Upper lobe of left lung (tissue), 6 donors: ENCODE measurements around the gene RAB44. TPM values are rescaled to one million over a fixed set of nuclear protein-coding genes. Genes with fewer than 3 reads are reported as not detected.
A peak's percentile ranks its signal among the peaks of the same experiment; 100 is the strongest.

Experiments used
- ATAC-seq, 2 donors: fragments of 200-7000 bp; cut with Tn5 transposase; one replicate each; pipeline ENCODE4 v1.9.1; 2022; ENCODE audit warnings: mild to moderate bottlenecking in 2 of 2, moderate library complexity in 2 of 2; ENCODE audit not compliant: low FRiP score in 2 of 2
- DNase-seq, 2 donors: peaks; one replicate each; pipeline ENCODE4 v3.0.0-alpha.2; 2019 to 2020
- H3K27ac ChIP-seq, 4 donors: fragments of 200-600 bp; sonication (generic); one replicate each; pipeline ENCODE4 v1.5.1; 2016 to 2019
- H3K27me3 ChIP-seq, 4 donors: fragments of 200-600 bp; sonication (generic); one replicate each; pipeline ENCODE4 v1.5.1; 2017 to 2019
- H3K36me3 ChIP-seq, 4 donors: fragments of 200-600 bp; sonication (generic); one replicate each; pipeline ENCODE4 v1.5.1; 2016 to 2019
- H3K4me1 ChIP-seq, 4 donors: fragments of 200-600 bp; sonication (generic); one replicate each; pipeline ENCODE4 v1.5.1; 2018 to 2019
- H3K4me3 ChIP-seq, 4 donors: fragments of 200-600 bp; sonication (generic); one replicate each; pipeline ENCODE4 v1.5.1; 2017 to 2019; ENCODE audit warnings: mild to moderate bottlenecking in 2 of 4, moderate library complexity in 1 of 4
- H3K9me3 ChIP-seq, 4 donors: fragments of 200-600 bp; sonication (generic); one replicate each; pipeline ENCODE4 v1.5.1; 2018 to 2019
- EP300 ChIP-seq, 4 donors: sonication (generic); formaldehyde crosslinking; IDR thresholded peaks; one replicate each; pipeline ENCODE4 v1.5.1; 2017; ENCODE audit warnings: antibody characterized with exemption in 4 of 4, control low read depth in 2 of 4
- POLR2A ChIP-seq, 4 donors: fragments of 450-650 bp; IDR thresholded peaks; one replicate each; pipeline ENCODE4 v1.5.1; 2016 to 2017; ENCODE audit warnings: antibody characterized with exemption in 4 of 4, mild to moderate bottlenecking in 2 of 4
- POLR2AphosphoS5 ChIP-seq, 2 donors: sonication (generic); formaldehyde crosslinking; IDR thresholded peaks; one replicate each; pipeline ENCODE4 v1.5.1; 2017; ENCODE audit warnings: antibody characterized with exemption in 2 of 2
- WGBS, 2 donors: methylation state at CpG; one replicate each; pipeline ENCODE4 v1.1.5; 2017 to 2018; 5-methylcytosine and 5-hydroxymethylcytosine counted together
- total RNA-seq, 6 donors: library from RNA; depleted of rRNA in 4 of 6; stranded (reverse); fragments of >200 nt in 4 of 6; gene quantifications; one replicate each; pipeline versions ENCODE4 v1.1.0 to v1.2.1, GENCODE V29; 2016 to 2021
- TF ChIP-seq, protein P1 (sequence below), 6 experiments: fragments of 450-650 bp in 4 of 6; fragments of 200-600 bp in 2 of 6; sonication (generic) in 2 of 6; IDR thresholded peaks; one replicate each; pipeline ENCODE4 v1.5.1; 2016 to 2019; ENCODE audit warnings: antibody characterized with exemption in 6 of 6
- donor health status: DM: no; HTN: no; CAD: no; lungs with moderate emphysema.
- donor health status: DM: no; HTN: yes; CAD: no; lungs with severe emphysema.

RAB44 gene
- total RNA-seq, 6 donors from 2014 or later, result 0.20 to 3.1 (median 1.2) TPM

DNA sequence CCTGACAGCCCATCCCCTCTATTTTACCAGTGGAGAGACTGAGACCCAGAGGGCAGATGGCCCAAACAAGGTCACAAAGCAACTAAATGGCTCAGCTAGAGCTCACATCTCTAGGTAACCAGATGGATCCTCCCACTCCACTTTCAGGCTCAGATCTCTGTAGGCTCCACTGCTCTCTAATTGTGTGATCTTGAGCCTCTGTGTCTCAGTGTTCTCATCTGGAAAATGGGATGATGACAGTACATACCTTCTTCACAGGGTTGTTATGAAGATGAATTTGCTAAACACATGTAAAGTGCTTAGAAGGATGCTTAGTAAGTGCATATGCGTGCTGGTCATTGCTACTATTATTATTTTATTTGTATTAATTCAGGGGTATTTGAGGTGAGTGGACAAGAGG, 40.5 kb downstream of the RAB44 start:
- DNase-seq (no peak), ATAC-seq (no peak)
- H3K9me3 ChIP-seq, result no peaks in the 10 kb centered on the region
- no peak for TF ChIP-seq POLR2AphosphoS5 (IDR thresholded peaks at IDR 0.05)
- no peak for TF ChIP-seq POLR2A (IDR thresholded peaks at IDR 0.05)
- TF ChIP-seq, protein P1, sequence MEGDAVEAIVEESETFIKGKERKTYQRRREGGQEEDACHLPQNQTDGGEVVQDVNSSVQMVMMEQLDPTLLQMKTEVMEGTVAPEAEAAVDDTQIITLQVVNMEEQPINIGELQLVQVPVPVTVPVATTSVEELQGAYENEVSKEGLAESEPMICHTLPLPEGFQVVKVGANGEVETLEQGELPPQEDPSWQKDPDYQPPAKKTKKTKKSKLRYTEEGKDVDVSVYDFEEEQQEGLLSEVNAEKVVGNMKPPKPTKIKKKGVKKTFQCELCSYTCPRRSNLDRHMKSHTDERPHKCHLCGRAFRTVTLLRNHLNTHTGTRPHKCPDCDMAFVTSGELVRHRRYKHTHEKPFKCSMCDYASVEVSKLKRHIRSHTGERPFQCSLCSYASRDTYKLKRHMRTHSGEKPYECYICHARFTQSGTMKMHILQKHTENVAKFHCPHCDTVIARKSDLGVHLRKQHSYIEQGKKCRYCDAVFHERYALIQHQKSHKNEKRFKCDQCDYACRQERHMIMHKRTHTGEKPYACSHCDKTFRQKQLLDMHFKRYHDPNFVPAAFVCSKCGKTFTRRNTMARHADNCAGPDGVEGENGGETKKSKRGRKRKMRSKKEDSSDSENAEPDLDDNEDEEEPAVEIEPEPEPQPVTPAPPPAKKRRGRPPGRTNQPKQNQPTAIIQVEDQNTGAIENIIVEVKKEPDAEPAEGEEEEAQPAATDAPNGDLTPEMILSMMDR (IDR thresholded peaks at IDR 0.05), result no peak
- TF ChIP-seq EP300 (IDR thresholded peaks at IDR 0.05), result no peak
- H3K4me3 ChIP-seq, result no peak overlapping the region
- H3K4me1 ChIP-seq, result peaks cover 16 to 24% (median 20%) of the 10 kb centered on the region in 4 donors
- H3K27me3 ChIP-seq, result no peaks in the 10 kb centered on the region
- no peak overlapping the region for H3K27ac ChIP-seq
- 88 to 92% methylated on average over 1 of the region's 1 CpG for WGBS, 2 donors
- H3K36me3 ChIP-seq, result no peaks in the 10 kb centered on the region

DNA sequence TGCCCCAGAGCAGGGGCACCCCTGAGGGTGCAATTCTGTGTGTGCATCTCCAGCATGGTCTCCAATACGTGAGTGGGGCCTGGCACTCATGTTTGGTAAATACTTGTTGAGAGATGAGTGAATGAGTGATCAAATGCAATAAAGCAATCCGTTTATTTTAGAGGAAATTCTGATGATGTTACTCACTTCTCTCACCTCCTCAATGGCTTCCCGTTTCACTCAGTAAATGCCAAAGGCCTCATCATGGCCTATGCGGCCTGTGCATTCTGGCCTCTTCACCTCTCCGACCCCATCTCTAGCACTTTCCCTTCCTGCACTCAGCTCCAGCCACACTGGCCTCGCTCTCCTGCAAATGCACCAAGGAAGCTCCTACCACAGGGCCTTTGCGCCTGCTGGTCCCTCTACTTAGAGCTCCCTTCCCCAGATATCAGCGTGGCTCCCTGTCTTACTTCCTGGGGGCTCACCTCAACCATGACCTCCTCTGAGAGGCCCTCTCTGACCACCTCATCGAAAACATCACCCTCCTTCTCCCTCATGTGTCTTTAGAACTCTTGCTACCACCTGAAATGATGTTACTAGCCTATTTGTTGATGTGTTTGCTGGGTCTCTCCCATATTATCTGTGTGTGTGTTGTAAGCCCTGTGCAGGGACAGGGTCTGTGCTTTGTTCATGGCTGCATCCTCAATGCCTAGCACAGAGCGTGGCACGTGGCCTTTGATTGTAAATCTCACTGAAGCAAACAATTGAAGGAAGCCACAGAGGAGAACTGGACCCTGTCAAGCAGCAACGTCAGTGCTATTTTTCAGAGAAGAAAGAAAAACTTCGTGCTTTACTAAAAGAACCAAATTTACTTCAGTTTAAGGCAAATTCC, 42.6 kb downstream of the RAB44 start:
- Histone ChIP-seq H3K4me1 (peaks cover 9 to 15% (median 10%) of the 10 kb centered on the region in 4 donors), H3K36me3 (no peaks in the 10 kb centered on the region), H3K27ac (no peak overlapping the region), H3K9me3 (no peaks in the 10 kb centered on the region), H3K4me3 (no peak overlapping the region), H3K27me3 (no peaks in the 10 kb centered on the region)
- DNase-seq (no peak), ATAC-seq (no peak)
- TF ChIP-seq, protein P1 (IDR thresholded peaks at IDR 0.05), result no peak
- no peak for TF ChIP-seq POLR2AphosphoS5 (IDR thresholded peaks at IDR 0.05)
- no peak for TF ChIP-seq EP300 (IDR thresholded peaks at IDR 0.05)
- no peak for TF ChIP-seq POLR2A (IDR thresholded peaks at IDR 0.05)
- WGBS, 2 donors, result 70 to 72% methylated on average over 13 of the region's 13 CpGs

DNA sequence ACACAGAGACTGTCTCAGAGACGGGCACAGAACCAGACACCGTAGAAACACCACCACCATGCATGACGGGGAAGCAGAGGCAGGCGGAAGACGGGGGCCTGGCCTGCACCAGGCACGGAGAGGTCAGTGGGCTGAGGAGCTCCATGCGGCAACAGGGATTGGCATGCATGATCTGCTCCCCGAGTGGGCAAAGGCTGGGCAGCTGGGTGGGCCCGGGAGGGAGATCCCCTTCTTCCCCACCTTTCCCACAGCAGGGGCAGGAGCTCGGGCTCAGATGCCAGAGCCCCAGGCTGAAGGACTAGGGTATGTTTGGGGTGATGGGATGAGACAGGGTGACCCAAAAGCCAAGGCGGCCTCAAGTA, 43.2 kb downstream of the RAB44 start:
- 84 to 92% methylated on average over 10 to 11 of the region's 11 CpGs for WGBS, 2 donors
- H3K4me1 ChIP-seq, result peaks cover 3 to 9% (median 4%) of the 10 kb centered on the region in 4 donors

DNA sequence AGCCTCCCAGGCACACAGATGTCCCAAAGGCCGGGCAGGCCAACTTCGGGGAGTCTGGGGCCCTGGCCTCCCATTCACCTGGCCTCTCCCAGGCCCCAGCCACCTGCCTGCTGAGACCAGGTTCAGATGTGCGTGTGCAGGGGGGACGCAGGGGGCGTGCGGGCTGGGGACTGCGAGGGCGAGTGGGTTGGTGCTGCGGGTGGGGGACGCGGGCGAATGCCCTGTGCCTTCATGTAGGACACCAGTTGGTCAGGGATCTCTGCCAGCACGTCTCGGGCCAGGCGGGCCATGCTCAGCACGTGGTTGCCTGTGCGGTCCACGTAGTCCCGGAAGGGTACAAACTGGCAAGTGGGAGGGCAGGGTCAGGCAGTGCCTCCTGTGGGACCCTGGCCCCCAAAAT, 44.5 kb downstream of the RAB44 start:
- ATAC-seq (no peak), DNase-seq (peak in 1 of 2 donors; percentile 80)
- no peaks in the 10 kb centered on the region for H3K9me3 ChIP-seq
- 94% methylated on average over 19 of the region's 19 CpGs; no CpG with 5 or more reads in 1 of the 2 donors for WGBS, 2 donors
- H3K4me1 ChIP-seq, result no peaks in the 10 kb centered on the region
- H3K4me3 ChIP-seq, result no peak overlapping the region
- no peak overlapping the region for H3K27ac ChIP-seq
- TF ChIP-seq EP300 (IDR thresholded peaks at IDR 0.05) (no peak), POLR2AphosphoS5 (IDR thresholded peaks at IDR 0.05) (no peak), POLR2A (IDR thresholded peaks at IDR 0.05) (no peak)
- TF ChIP-seq, protein P1 (IDR thresholded peaks at IDR 0.05), result no peak
- no peaks in the 10 kb centered on the region for H3K36me3 ChIP-seq
- no peaks in the 10 kb centered on the region for H3K27me3 ChIP-seq

More for the DNA sequence above, 43.2 kb downstream of the RAB44 start:
- ATAC-seq, result no peak
- Histone ChIP-seq H3K4me3 (no peak overlapping the region), H3K27ac (no peak overlapping the region), H3K27me3 (no peaks in the 10 kb centered on the region), H3K36me3 (no peaks in the 10 kb centered on the region), H3K9me3 (no peaks in the 10 kb centered on the region)
- TF ChIP-seq, protein P1 (IDR thresholded peaks at IDR 0.05), result no peak
- TF ChIP-seq EP300 (IDR thresholded peaks at IDR 0.05) (no peak), POLR2A (IDR thresholded peaks at IDR 0.05) (no peak), POLR2AphosphoS5 (IDR thresholded peaks at IDR 0.05) (no peak)
- no peak for DNase-seq
